Progenitor cell of endocrine pancreas (in vitro differentiated cells): ENCODE measurements around the gene STXBP2. TPM values are rescaled to one million over a fixed set of nuclear protein-coding genes. Genes with fewer than 3 reads are reported as not detected.

Experiments
- DNase-seq: peaks from one replicate; pipeline ENCODE4 v3.0.0; 2021; ENCODE audit warnings: low spot score; ENCODE audit not compliant: unreplicated experiment
- H3K27ac Mint-ChIP-seq: 2 replicates; pipeline ENCODE4 v1.8.0; 2021; ENCODE audit warnings: mild to moderate bottlenecking, moderate library complexity, mixed read lengths
- H3K27me3 Mint-ChIP-seq: 2 replicates; pipeline ENCODE4 v1.8.0; 2021; ENCODE audit warnings: mixed read lengths
- H3K36me3 Mint-ChIP-seq: 2 replicates; pipeline ENCODE4 v1.8.0; 2022; ENCODE audit warnings: mixed read lengths; ENCODE audit not compliant: insufficient read depth
- H3K4me1 Mint-ChIP-seq: 2 replicates; pipeline ENCODE4 v1.8.0; 2021; ENCODE audit warnings: low read depth, mixed read lengths
- H3K4me3 Mint-ChIP-seq: 2 replicates; pipeline ENCODE4 v1.8.0; 2021; ENCODE audit warnings: low read depth, mild to moderate bottlenecking, moderate library complexity, mixed read lengths
- H3K9me3 Mint-ChIP-seq: 2 replicates; pipeline ENCODE4 v1.8.0; 2021; ENCODE audit warnings: low read depth, mixed read lengths
- total RNA-seq: library from RNA; stranded (reverse); gene quantifications from 2 replicates; pipeline ENCODE4 v1.2.1, GENCODE V29; 2021
- TF ChIP-seq, protein P1 (sequence below): fragments of 200-600 bp; sonication (generic); IDR thresholded peaks from one replicate; pipeline ENCODE4 v1.5.0; 2021; ENCODE audit warnings: antibody characterized with exemption, mild to moderate bottlenecking; ENCODE audit not compliant: unreplicated experiment

The STXBP2 gene
- total RNA-seq, 1 donor from 2014 or later = 141 TPM

DNA sequence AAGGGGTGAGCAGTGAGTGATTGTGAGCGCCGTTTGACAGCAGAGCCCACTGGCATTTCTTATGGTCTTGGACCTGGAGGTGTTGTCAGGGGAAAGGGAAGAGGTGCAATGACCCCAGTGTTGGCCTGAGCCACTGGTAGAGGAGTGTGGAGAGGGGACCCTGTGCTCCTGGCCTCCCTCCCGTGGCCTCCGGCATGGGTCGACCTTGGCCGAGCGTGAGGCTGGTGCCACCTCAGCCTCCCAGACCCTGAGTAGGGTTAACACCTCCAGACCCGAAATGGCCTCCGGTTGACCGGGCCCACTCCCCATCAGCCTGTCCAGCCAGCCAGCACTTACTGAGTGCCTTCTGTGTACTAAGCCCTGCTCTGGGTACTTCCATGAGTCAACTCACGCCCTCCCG, 50.3 kb downstream of the STXBP2 start:
- no peaks in the 10 kb centered on the region for H3K4me1 Mint-ChIP-seq
- H3K36me3 Mint-ChIP-seq = peaks cover 3% of the 10 kb centered on the region
- H3K27me3 Mint-ChIP-seq = peaks cover 2% of the 10 kb centered on the region
- H3K9me3 Mint-ChIP-seq = no peaks in the 10 kb centered on the region
- no peak overlapping the region for H3K27ac Mint-ChIP-seq
- DNase-seq = no peak
- H3K4me3 Mint-ChIP-seq = no peak overlapping the region
- TF ChIP-seq, protein P1, sequence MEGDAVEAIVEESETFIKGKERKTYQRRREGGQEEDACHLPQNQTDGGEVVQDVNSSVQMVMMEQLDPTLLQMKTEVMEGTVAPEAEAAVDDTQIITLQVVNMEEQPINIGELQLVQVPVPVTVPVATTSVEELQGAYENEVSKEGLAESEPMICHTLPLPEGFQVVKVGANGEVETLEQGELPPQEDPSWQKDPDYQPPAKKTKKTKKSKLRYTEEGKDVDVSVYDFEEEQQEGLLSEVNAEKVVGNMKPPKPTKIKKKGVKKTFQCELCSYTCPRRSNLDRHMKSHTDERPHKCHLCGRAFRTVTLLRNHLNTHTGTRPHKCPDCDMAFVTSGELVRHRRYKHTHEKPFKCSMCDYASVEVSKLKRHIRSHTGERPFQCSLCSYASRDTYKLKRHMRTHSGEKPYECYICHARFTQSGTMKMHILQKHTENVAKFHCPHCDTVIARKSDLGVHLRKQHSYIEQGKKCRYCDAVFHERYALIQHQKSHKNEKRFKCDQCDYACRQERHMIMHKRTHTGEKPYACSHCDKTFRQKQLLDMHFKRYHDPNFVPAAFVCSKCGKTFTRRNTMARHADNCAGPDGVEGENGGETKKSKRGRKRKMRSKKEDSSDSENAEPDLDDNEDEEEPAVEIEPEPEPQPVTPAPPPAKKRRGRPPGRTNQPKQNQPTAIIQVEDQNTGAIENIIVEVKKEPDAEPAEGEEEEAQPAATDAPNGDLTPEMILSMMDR = no peak

DNA sequence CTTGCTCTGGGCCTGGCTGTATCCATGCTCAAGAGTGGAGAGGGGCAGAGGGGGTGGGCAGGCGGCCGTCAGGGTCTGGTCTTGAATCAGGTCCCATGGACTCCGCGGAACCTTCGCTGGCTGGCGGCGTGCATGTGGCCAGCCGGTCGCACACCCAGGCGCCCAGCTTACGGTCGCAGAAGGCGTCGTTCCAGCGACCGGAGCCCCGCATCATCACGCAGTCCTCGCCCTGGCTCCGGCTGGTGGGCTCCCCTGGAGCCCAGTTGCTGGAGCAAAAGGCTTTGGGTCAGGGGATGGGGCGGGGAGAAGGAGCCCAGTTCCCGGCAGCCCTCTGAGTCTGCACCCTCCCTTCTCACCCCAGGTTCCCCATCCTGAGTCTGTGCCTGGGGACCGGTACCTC, 52.3 kb downstream of the STXBP2 start:
- no peak overlapping the region for H3K4me3 Mint-ChIP-seq
- peaks cover 3% of the 10 kb centered on the region for H3K36me3 Mint-ChIP-seq
- TF ChIP-seq, protein P1 = no peak
- H3K4me1 Mint-ChIP-seq = no peaks in the 10 kb centered on the region
- H3K9me3 Mint-ChIP-seq = no peaks in the 10 kb centered on the region
- no peak overlapping the region for H3K27ac Mint-ChIP-seq
- no peak for DNase-seq
- peaks cover 4% of the 10 kb centered on the region for H3K27me3 Mint-ChIP-seq

DNA sequence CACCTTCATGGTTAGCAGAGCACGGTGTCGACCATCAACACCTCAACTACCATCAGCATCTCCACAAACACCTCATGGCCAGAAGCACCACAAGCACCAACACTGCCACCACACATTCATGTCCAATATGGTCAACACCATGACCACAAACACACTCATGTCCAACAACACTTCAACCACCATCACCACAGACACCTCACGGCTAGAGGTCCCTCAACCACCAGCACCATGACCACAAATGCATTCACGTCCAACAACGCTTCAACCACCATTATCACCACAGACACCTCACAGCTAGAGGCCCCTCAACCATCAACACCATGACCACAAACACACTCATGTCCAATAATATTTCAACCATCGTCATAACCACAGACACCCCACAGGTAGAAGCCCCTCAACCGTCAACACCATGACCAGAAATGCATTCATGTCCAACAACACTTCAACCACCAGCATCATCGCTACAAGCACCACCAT, 53.9 kb downstream of the STXBP2 start:
- H3K4me1 Mint-ChIP-seq = no peaks in the 10 kb centered on the region
- H3K9me3 Mint-ChIP-seq = no peaks in the 10 kb centered on the region
- DNase-seq = no peak
- TF ChIP-seq, protein P1 = no peak
- no peaks in the 10 kb centered on the region for H3K36me3 Mint-ChIP-seq
- peaks cover 8% of the 10 kb centered on the region for H3K27me3 Mint-ChIP-seq
- H3K4me3 Mint-ChIP-seq = no peak overlapping the region
- H3K27ac Mint-ChIP-seq = no peak overlapping the region

DNA sequence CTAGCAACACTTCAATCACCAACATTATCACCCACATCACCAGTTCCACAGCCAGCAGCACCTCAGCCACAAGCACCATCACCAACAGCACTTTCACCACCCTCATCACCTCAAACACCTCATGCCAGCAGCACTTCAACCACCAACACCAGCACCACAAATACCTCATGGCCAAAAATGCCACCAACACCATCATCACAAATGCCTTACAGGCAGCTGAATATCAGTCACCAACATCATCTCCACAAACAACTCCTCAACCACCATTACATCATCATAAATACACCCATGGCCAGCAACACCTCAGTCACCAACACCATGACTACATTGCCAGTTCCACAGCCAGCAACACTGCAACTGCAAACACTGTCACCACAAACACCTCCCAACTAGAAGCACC, 54.6 kb downstream of the STXBP2 start:
- Mint-ChIP-seq H3K36me3 (no peaks in the 10 kb centered on the region), H3K9me3 (no peaks in the 10 kb centered on the region), H3K4me1 (no peaks in the 10 kb centered on the region), H3K27me3 (peaks cover 9% of the 10 kb centered on the region), H3K27ac (no peak overlapping the region), H3K4me3 (no peak overlapping the region)
- no peak for DNase-seq
- TF ChIP-seq, protein P1 = no peak

DNA sequence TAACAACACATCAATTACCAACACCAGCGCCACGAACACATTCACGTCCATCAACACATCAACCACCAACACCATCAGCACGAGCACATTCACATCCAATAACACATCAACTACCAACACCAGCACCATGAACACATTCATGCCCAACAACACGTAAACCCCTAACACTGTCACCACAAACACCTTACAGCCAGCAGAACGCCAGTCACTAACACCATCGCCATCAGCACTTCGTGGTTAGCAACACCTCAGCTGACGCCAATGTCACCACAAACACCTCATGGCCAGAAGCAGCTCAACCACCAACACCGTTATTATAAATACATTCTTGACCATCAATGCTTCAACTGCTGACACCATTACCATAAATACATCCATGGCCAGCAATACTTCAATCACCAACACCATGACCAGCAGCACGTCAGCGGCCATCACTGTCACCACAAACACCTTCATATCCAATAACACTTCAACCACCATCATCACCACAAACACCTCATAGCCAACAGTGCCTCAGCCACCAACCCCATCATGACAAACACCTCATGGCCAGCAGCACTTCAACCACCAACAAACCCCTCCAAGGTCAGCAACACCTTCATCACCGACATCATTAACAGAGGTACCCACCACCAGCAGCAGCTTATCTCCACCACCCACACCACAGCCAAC, 55.6 kb downstream of the STXBP2 start:
- H3K27me3 Mint-ChIP-seq = peaks cover 20% of the 10 kb centered on the region
- H3K4me3 Mint-ChIP-seq = no peak overlapping the region
- H3K4me1 Mint-ChIP-seq = no peaks in the 10 kb centered on the region
- no peak overlapping the region for H3K27ac Mint-ChIP-seq
- TF ChIP-seq, protein P1 = no peak
- H3K9me3 Mint-ChIP-seq = no peaks in the 10 kb centered on the region
- DNase-seq = no peak
- H3K36me3 Mint-ChIP-seq = no peaks in the 10 kb centered on the region
